Activated CD8-positive, alpha-beta T cell treated with anti-CD3 and anti-CD28 coated beads for 36 hours (primary cell): ENCODE results near the gene TOM1L2. TPM values are rescaled to one million over a fixed set of nuclear protein-coding genes. Genes with fewer than 3 reads are reported as not detected.

Source experiments
- ATAC-seq: fragments of 200-7000 bp; cut with Tn5 transposase; one replicate; pipeline ENCODE4 v1.10.0; 2021; ENCODE audit warnings: mild to moderate bottlenecking, moderate library complexity
- CTCF ChIA-PET: fragments of 350-600 bp; sonication (Branson Sonifier 250); formaldehyde crosslinking; loops from one replicate; lab custom pipeline; 2021; ENCODE audit warnings: antibody characterized with exemption; lab: Charles Lee
- POLR2A ChIA-PET: fragments of 350-600 bp; sonication (Branson Sonifier 250); formaldehyde crosslinking; loops from one replicate; lab custom pipeline; 2021; ENCODE audit warnings: antibody characterized with exemption; lab: Charles Lee
- DNase-seq: peaks from one replicate; pipeline ENCODE4 v3.0.0-alpha.2; 2020
- H3K27ac Mint-ChIP-seq: one replicate; pipeline ENCODE4 v1.8.0; 2021; ENCODE audit warnings: mild to moderate bottlenecking, mixed read lengths
- H3K27me3 Mint-ChIP-seq: one replicate; pipeline ENCODE4 v1.8.0; 2021; ENCODE audit warnings: mixed read lengths
- H3K36me3 Mint-ChIP-seq: one replicate; pipeline ENCODE4 v1.8.0; 2021; ENCODE audit warnings: low read depth, mixed read lengths
- H3K4me1 Mint-ChIP-seq: one replicate; pipeline ENCODE4 v1.8.0; 2021; ENCODE audit warnings: low read depth, mixed read lengths
- H3K4me3 Mint-ChIP-seq: one replicate; pipeline ENCODE4 v1.8.0; 2021; ENCODE audit warnings: mild to moderate bottlenecking, moderate library complexity, mixed read lengths
- H3K9me3 Mint-ChIP-seq: one replicate; pipeline ENCODE4 v1.8.0; 2021; ENCODE audit warnings: mixed read lengths
- CTCF ChIP-seq: fragments of 200-600 bp; IDR thresholded peaks from one replicate; pipeline ENCODE4 v1.8.0; 2022; ENCODE audit warnings: antibody characterized with exemption, mild to moderate bottlenecking
- intact Hi-C: fragments of 100-400 bp; cut with micrococcal nuclease; formaldehyde crosslinking; loops from one replicate; pipeline ENCODE4 v1.10.0; 2022
- total RNA-seq, 2 experiments: library from RNA; stranded (reverse); gene quantifications; one replicate each; pipeline ENCODE4 v1.2.3, GENCODE V29; 2021

The TOM1L2 gene
- total RNA-seq, 2 experiments from 2014 or later, result 10.3 to 10.8 TPM

GRCh38 chr17:17947309-17947708 lies 24.9 kb downstream of the TOM1L2 start:
- no peak for TF ChIP-seq CTCF
- no peaks in the 10 kb centered on the region for H3K9me3 Mint-ChIP-seq
- no peaks in the 10 kb centered on the region for H3K36me3 Mint-ChIP-seq
- DNase-seq, result no peak
- H3K27me3 Mint-ChIP-seq, result no peaks in the 10 kb centered on the region
- no peak overlapping the region for H3K4me3 Mint-ChIP-seq
- ChIA-PET POLR2A (interaction anchor here (1.1 kb wide), 1 partner anchor 10 kb away, joined by 5 read pairs; no protein-coding TSS in a partner anchor), CTCF (interaction anchor here (0.9 to 1.9 kb wide), 4 partner anchors 9 to 86 kb away, joined by 3 to 6 read pairs (median 4); no protein-coding TSS in a partner anchor)
- H3K4me1 Mint-ChIP-seq, result peaks cover 21% of the 10 kb centered on the region
- no peak overlapping the region for H3K27ac Mint-ChIP-seq
- ATAC-seq, result no peak
- intact Hi-C loops, result no loop called here

- no peaks in the 10 kb centered on the region for H3K36me3 Mint-ChIP-seq
- POLR2A ChIA-PET, result interaction anchor here (0.6 to 1.1 kb wide), 3 partner anchors 12 to 1002 kb away, joined by 3 to 5 read pairs (median 3); no protein-coding TSS in a partner anchor
- no peak overlapping the region for H3K27ac Mint-ChIP-seq
- no peaks in the 10 kb centered on the region for H3K9me3 Mint-ChIP-seq
- DNase-seq (no peak), ATAC-seq (no peak)
- H3K4me1 Mint-ChIP-seq, result peaks cover 18% of the 10 kb centered on the region
- no peak overlapping the region for H3K4me3 Mint-ChIP-seq
- H3K27me3 Mint-ChIP-seq, result no peaks in the 10 kb centered on the region
- intact Hi-C loops, result no loop called here
- no peak for TF ChIP-seq CTCF
- CTCF ChIA-PET, result interaction anchor here (0.7 to 1.9 kb wide), 6 partner anchors 10 to 38 kb away, joined by 3 to 8 read pairs (median 5); no protein-coding TSS in a partner anchor
Observed at GRCh38 chr17:17946093-17946492, 26.1 kb downstream of the TOM1L2 start.

GRCh38 chr17:17944743-17945142 lies 27.5 kb downstream of the TOM1L2 start:
- TF ChIP-seq CTCF, result no peak
- intact Hi-C loops, result no loop called here
- Mint-ChIP-seq H3K36me3 (no peaks in the 10 kb centered on the region), H3K4me1 (peaks cover 18% of the 10 kb centered on the region), H3K27me3 (no peaks in the 10 kb centered on the region), H3K27ac (no peak overlapping the region), H3K9me3 (no peaks in the 10 kb centered on the region), H3K4me3 (no peak overlapping the region)
- ChIA-PET CTCF (interaction anchor here (0.7 to 1.9 kb wide), 6 partner anchors 12 to 303 kb away, joined by 3 to 8 read pairs (median 3); no protein-coding TSS in a partner anchor), POLR2A (interaction anchor here (1.4 kb wide), 1 partner anchor 15 kb away, joined by 6 read pairs; no protein-coding TSS in a partner anchor)
- DNase-seq (no peak), ATAC-seq (no peak)

- intact Hi-C loops, result no loop called here
- ChIA-PET POLR2A (interaction anchor here (0.8 to 1.4 kb wide), 2 partner anchors 13 to 15 kb away, joined by 3 to 6 read pairs; no protein-coding TSS in a partner anchor), CTCF (interaction anchor here (0.7 to 1.9 kb wide), 4 partner anchors 11 to 303 kb away, joined by 3 to 8 read pairs (median 4); no protein-coding TSS in a partner anchor)
- Mint-ChIP-seq H3K36me3 (no peaks in the 10 kb centered on the region), H3K27ac (no peak overlapping the region), H3K27me3 (no peaks in the 10 kb centered on the region), H3K4me1 (peaks cover 15% of the 10 kb centered on the region), H3K4me3 (no peak overlapping the region), H3K9me3 (no peaks in the 10 kb centered on the region)
- ATAC-seq (no peak), DNase-seq (no peak)
- TF ChIP-seq CTCF, result no peak
Observed at GRCh38 chr17:17944242-17944641, 28.0 kb downstream of the TOM1L2 start.
